ENCODE results near the gene GNB1L. TPM values are rescaled to one million over a fixed set of nuclear protein-coding genes. Genes with fewer than 3 reads are reported as not detected.

Gene GNB1L
- total and polyA plus RNA-seq, 9 of the 15 experiments (the other 6 are each of a cell fraction or from before 2014, with no cell fraction given), result 0.56 to 50.5 (median 10.2) TPM

DNA sequence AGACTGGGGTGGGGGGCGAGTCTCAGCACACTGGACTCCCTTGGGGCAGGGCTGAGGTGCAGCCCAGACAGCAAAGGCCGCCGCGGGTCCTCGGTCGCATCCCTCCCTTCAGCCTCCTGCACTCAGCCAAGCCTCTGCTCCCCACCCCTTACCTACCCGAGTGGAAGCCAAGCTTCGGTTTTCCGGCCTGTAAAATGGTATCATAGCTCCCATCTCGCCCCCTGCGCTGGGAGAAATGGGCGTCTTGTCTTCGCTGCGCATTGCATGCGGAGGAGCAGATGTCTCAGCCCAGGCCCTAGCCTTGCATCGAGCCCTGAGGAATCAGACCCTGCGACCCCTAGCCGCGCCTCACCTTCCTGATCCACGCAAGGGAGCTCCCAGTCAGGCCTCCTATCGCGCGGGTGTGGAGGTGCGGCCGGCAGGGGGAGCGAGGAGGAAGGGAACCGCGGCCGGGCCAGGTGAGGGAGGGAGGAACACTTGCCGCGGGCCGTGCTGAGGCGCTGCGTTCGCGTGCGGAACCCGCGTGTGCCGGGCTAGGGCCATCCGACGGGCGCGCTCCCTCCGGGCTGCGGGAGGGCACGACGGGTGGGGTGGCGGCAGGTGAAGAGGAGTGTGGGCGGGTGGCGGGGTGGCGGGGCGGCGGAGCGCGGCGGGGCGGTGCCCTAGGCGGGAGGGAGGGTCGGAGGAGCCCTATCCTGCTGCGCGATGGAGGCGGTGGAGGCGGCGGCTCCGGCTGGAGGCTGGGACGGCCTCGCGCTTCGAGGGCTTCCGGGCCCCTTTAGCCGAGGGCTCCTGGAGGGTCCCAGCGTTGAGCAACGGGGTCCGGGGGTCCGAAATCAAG, 98.2 kb downstream of the GNB1L start (continued):
- TF ChIP-seq, protein P1, sequence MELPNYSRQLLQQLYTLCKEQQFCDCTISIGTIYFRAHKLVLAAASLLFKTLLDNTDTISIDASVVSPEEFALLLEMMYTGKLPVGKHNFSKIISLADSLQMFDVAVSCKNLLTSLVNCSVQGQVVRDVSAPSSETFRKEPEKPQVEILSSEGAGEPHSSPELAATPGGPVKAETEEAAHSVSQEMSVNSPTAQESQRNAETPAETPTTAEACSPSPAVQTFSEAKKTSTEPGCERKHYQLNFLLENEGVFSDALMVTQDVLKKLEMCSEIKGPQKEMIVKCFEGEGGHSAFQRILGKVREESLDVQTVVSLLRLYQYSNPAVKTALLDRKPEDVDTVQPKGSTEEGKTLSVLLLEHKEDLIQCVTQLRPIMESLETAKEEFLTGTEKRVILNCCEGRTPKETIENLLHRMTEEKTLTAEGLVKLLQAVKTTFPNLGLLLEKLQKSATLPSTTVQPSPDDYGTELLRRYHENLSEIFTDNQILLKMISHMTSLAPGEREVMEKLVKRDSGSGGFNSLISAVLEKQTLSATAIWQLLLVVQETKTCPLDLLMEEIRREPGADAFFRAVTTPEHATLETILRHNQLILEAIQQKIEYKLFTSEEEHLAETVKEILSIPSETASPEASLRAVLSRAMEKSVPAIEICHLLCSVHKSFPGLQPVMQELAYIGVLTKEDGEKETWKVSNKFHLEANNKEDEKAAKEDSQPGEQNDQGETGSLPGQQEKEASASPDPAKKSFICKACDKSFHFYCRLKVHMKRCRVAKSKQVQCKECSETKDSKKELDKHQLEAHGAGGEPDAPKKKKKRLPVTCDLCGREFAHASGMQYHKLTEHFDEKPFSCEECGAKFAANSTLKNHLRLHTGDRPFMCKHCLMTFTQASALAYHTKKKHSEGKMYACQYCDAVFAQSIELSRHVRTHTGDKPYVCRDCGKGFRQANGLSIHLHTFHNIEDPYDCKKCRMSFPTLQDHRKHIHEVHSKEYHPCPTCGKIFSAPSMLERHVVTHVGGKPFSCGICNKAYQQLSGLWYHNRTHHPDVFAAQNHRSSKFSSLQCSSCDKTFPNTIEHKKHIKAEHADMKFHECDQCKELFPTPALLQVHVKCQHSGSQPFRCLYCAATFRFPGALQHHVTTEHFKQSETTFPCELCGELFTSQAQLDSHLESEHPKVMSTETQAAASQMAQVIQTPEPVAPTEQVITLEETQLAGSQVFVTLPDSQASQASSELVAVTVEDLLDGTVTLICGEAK (IDR thresholded peaks at IDR 0.05), result no peak
- TF ChIP-seq, protein P1 (CRISPR knock-in tag; IDR thresholded peaks at IDR 0.05), result no peak; the same call in 1 of the 2 replicates
- no peak for TF ChIP-seq IRF2 (CRISPR knock-in tag; IDR thresholded peaks at IDR 0.05)
- TF ChIP-seq, protein P2, sequence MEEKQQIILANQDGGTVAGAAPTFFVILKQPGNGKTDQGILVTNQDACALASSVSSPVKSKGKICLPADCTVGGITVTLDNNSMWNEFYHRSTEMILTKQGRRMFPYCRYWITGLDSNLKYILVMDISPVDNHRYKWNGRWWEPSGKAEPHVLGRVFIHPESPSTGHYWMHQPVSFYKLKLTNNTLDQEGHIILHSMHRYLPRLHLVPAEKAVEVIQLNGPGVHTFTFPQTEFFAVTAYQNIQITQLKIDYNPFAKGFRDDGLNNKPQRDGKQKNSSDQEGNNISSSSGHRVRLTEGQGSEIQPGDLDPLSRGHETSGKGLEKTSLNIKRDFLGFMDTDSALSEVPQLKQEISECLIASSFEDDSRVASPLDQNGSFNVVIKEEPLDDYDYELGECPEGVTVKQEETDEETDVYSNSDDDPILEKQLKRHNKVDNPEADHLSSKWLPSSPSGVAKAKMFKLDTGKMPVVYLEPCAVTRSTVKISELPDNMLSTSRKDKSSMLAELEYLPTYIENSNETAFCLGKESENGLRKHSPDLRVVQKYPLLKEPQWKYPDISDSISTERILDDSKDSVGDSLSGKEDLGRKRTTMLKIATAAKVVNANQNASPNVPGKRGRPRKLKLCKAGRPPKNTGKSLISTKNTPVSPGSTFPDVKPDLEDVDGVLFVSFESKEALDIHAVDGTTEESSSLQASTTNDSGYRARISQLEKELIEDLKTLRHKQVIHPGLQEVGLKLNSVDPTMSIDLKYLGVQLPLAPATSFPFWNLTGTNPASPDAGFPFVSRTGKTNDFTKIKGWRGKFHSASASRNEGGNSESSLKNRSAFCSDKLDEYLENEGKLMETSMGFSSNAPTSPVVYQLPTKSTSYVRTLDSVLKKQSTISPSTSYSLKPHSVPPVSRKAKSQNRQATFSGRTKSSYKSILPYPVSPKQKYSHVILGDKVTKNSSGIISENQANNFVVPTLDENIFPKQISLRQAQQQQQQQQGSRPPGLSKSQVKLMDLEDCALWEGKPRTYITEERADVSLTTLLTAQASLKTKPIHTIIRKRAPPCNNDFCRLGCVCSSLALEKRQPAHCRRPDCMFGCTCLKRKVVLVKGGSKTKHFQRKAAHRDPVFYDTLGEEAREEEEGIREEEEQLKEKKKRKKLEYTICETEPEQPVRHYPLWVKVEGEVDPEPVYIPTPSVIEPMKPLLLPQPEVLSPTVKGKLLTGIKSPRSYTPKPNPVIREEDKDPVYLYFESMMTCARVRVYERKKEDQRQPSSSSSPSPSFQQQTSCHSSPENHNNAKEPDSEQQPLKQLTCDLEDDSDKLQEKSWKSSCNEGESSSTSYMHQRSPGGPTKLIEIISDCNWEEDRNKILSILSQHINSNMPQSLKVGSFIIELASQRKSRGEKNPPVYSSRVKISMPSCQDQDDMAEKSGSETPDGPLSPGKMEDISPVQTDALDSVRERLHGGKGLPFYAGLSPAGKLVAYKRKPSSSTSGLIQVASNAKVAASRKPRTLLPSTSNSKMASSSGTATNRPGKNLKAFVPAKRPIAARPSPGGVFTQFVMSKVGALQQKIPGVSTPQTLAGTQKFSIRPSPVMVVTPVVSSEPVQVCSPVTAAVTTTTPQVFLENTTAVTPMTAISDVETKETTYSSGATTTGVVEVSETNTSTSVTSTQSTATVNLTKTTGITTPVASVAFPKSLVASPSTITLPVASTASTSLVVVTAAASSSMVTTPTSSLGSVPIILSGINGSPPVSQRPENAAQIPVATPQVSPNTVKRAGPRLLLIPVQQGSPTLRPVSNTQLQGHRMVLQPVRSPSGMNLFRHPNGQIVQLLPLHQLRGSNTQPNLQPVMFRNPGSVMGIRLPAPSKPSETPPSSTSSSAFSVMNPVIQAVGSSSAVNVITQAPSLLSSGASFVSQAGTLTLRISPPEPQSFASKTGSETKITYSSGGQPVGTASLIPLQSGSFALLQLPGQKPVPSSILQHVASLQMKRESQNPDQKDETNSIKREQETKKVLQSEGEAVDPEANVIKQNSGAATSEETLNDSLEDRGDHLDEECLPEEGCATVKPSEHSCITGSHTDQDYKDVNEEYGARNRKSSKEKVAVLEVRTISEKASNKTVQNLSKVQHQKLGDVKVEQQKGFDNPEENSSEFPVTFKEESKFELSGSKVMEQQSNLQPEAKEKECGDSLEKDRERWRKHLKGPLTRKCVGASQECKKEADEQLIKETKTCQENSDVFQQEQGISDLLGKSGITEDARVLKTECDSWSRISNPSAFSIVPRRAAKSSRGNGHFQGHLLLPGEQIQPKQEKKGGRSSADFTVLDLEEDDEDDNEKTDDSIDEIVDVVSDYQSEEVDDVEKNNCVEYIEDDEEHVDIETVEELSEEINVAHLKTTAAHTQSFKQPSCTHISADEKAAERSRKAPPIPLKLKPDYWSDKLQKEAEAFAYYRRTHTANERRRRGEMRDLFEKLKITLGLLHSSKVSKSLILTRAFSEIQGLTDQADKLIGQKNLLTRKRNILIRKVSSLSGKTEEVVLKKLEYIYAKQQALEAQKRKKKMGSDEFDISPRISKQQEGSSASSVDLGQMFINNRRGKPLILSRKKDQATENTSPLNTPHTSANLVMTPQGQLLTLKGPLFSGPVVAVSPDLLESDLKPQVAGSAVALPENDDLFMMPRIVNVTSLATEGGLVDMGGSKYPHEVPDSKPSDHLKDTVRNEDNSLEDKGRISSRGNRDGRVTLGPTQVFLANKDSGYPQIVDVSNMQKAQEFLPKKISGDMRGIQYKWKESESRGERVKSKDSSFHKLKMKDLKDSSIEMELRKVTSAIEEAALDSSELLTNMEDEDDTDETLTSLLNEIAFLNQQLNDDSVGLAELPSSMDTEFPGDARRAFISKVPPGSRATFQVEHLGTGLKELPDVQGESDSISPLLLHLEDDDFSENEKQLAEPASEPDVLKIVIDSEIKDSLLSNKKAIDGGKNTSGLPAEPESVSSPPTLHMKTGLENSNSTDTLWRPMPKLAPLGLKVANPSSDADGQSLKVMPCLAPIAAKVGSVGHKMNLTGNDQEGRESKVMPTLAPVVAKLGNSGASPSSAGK (IDR thresholded peaks at IDR 0.05), result no peak
- no peak for TF ChIP-seq TCF7L2 (IDR thresholded peaks at IDR 0.05; ENCODE audit: low read depth, low read length)
- TF ChIP-seq NFE2L1 (tag; IDR thresholded peaks at IDR 0.05; ENCODE audit: borderline replicate concordance, low read depth), result no peak
